SK-N-MC (cell line): ENCODE results near the gene FNDC3B.

ENCODE experiments used
- DNase-seq: peaks from one replicate; pipeline ENCODE4 v3.0.0-alpha.2; 2011; ENCODE audit warnings: low read depth, low spot score
- H3K27ac ChIP-seq: fragments of 200-600 bp; sonication (generic); 2 replicates; pipeline ENCODE4 v1.5.1; 2016; ENCODE audit warnings: mixed run types
- H3K36me3 ChIP-seq: fragments of 200-600 bp; sonication (generic); 2 replicates; pipeline ENCODE4 v1.6.1; 2017; ENCODE audit warnings: antibody characterized with exemption, low read length, mixed read lengths; ENCODE audit not compliant: insufficient read depth
- H3K4me3 ChIP-seq: fragments of 200-600 bp; sonication (generic); 2 replicates; pipeline ENCODE4 v1.5.1; 2016
- H3K9ac ChIP-seq: fragments of 200-600 bp; sonication (generic); 2 replicates; pipeline ENCODE4 v1.8.0; 2017; ENCODE audit warnings: mixed run types, mixed read lengths; ENCODE audit not compliant: insufficient read length
- H3K9me3 ChIP-seq: fragments of 200-600 bp; sonication (generic); 2 replicates; pipeline ENCODE4 v1.6.1; 2017; ENCODE audit warnings: low read depth, mild to moderate bottlenecking, antibody characterized with exemption, low read length, moderate library complexity, mixed read lengths
- EZH2 ChIP-seq: fragments of 200-600 bp; sonication (generic); IDR thresholded peaks from one replicate; pipeline ENCODE4 v1.6.1; 2017; ENCODE audit warnings: antibody characterized with exemption
- FOXP2 ChIP-seq: optimal IDR thresholded peaks from 2 replicates; pipeline ENCODE3; 2011; ENCODE audit warnings: mild to moderate bottlenecking, moderate library complexity; ENCODE audit not compliant: insufficient read depth; ENCODE audit errors: extremely low read length, control extremely low read depth
- POLR2AphosphoS5 ChIP-seq: IDR thresholded peaks from 2 replicates; pipeline ENCODE4 v1.6.1; 2012; ENCODE audit warnings: mild to moderate bottlenecking, low read depth, low read length, borderline replicate concordance

Gene FNDC3B

DNA sequence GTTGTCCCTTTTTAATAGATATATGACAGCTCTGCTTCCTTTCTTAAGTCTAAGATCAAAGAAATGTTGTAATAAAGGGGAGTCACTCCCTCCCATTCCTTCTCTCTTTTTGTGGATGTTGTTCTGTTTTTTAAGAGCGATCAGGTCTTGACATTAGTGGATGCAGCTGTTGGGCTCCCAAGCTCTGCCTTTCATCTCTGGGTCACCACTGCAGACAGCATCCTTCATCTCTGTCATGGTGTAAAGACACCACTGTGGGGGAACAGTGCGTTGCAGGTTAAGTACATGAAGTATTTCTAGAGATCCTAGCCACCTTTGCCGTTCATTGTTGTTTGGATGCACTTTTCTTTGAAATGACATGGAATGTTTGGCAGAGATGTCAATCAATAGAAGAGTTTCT is 17.7 kb downstream of the FNDC3B start:
- no peak for DNase-seq
- Histone ChIP-seq H3K27ac (no peak overlapping the region), H3K36me3 (peaks cover 10% of the 10 kb centered on the region; the same call in 1 of the 2 replicates)

DNA sequence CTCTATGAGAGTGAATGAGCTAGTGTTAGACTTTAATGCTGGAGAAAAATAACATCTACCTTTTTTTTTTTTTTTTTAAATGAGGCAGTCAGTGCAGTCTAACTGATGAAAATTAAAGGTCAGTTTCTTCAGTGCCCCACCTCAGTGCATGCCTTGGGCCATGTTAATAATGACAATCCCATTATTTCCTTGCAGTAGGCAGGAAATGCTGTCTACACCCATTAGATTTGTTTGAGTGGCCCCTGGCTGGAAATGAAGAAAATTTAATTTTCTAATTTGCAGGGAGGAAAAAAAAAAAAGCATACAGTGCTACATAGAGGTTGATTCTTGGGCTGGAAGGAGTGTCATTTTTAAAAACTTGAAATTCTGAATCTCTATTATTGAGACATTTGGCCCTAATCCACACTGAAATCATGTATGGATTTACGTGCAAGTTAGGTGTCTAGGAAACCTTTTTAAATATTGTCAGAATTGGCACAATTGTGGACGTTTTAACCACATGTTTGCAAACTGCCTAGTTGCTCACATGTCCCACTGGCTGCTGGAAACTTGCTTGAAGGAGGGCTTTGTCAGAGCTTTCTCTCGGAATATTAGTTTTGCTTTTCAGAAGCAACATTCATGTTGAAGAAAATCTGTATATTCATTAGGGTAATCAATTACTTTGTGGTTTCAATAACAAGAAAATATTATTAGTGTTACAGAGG is 18.4 kb downstream of the FNDC3B start:
- DNase-seq, result no peak
- peaks cover 3% of the 10 kb centered on the region; the same call in 1 of the 2 replicates for H3K36me3 ChIP-seq
- H3K4me3 ChIP-seq, result no peak overlapping the region
- TF ChIP-seq EZH2, result no peak
- no peak for TF ChIP-seq FOXP2
- TF ChIP-seq POLR2AphosphoS5, result no peak
- H3K9me3 ChIP-seq, result no peaks in the 10 kb centered on the region
- H3K27ac ChIP-seq, result no peak overlapping the region
- H3K9ac ChIP-seq, result no peak overlapping the region

More for the DNA sequence above, 17.7 kb downstream of the FNDC3B start:
- no peaks in the 10 kb centered on the region for H3K9me3 ChIP-seq
- H3K4me3 ChIP-seq, result no peak overlapping the region
- TF ChIP-seq POLR2AphosphoS5 (no peak), FOXP2 (no peak), EZH2 (no peak)
- no peak overlapping the region for H3K9ac ChIP-seq

DNA sequence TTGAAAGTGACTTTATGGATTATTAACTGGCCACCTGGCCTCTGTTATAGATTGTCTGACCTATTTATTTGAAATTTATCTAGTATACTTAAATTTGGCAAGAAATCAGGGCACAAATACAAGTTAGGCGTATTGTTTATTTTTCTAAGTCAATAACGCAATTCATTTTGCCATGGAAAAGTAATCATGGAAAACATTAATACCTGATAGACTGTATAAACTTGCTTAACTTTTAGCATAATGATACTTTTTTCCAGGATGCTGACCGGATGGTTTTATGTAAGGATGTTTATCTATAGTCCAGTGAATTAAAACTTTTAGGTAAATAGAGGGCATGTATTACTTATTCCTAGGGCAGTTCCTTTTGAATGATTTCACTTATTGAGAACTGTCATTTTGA is 20.2 kb downstream of the FNDC3B start:
- H3K36me3 ChIP-seq, result peaks cover 11% of the 10 kb centered on the region
- H3K4me3 ChIP-seq, result no peak overlapping the region
- H3K9me3 ChIP-seq, result no peaks in the 10 kb centered on the region
- H3K9ac ChIP-seq, result no peak overlapping the region
- TF ChIP-seq FOXP2, result no peak
- TF ChIP-seq EZH2, result no peak
- no peak for TF ChIP-seq POLR2AphosphoS5
- no peak for DNase-seq
- H3K27ac ChIP-seq, result no peak overlapping the region

DNA sequence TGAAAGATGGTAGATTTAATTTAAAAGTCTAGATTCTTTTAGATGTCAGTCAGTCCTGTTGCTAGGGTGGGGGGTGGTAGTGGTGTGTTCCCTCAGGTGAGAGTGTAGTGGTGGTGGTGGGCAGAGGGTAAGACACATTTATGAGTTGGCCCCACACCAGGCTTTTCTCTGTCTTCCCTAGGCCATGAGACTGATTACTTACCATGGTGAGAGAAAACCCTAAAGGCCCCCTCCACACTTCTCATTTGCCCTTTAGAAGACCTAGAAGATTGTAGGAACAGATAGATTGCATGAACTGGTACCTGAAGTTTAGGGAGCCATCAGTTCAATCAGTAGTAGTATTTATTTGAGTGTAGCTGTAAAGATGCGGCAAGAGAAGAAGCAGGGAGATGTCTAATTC is 20.9 kb downstream of the FNDC3B start:
- H3K27ac ChIP-seq, result no peak overlapping the region
- peaks cover 11% of the 10 kb centered on the region for H3K36me3 ChIP-seq
- TF ChIP-seq EZH2, result no peak
- TF ChIP-seq FOXP2, result no peak
- no peak overlapping the region for H3K4me3 ChIP-seq
- no peaks in the 10 kb centered on the region for H3K9me3 ChIP-seq
- no peak overlapping the region for H3K9ac ChIP-seq
- no peak for DNase-seq

DNA sequence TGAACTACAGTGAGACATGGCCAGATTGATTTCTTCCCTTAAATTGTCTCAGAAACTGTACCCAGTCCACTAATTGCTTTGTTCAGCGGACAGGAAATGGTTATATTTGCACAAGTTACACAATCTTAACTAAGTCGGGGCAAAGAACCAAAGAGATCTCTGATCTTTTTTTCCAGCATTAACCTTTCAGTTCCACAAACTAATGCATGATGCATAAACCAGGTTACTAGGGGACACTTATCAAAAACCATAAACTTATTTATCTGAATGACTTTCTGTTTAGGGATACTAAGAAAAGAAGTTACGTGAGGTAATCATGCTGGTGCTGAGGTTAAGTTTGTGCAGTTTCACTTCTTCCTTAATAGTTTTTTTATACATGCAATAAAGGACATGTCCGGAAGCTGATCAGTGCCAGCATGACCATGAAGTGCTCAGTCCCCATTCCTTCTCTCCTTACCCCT is 22.4 kb downstream of the FNDC3B start:
- H3K27ac ChIP-seq, result peak overlapping the region; percentile 38
- peak overlapping the region; percentile 9; the same call in 1 of the 2 replicates for H3K4me3 ChIP-seq
- no peaks in the 10 kb centered on the region for H3K9me3 ChIP-seq
- no peak overlapping the region for H3K9ac ChIP-seq
- H3K36me3 ChIP-seq, result peaks cover 11% of the 10 kb centered on the region
- DNase-seq, result no peak
- TF ChIP-seq EZH2, result no peak
- TF ChIP-seq POLR2AphosphoS5, result no peak
- TF ChIP-seq FOXP2, result no peak

DNA sequence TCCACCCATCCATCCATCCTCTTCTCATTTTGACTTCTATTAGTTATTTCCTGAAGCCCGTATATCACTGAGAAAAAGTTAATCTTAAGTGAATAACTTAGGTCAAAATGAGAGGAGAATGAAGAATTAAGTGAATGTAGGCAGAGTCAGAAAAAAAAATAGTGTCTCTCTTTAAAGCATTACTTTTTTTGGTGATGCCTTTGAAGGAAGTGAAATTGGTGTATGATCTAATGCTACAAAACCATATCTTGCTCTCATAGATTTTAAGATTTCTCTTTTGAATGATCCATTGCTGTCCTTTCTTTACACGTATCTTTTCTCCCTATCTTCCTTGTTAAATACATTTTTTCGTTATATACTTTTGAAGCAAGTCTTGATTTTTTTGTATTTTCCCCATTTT is 23.4 kb downstream of the FNDC3B start:
- no peak overlapping the region for H3K27ac ChIP-seq
- no peak overlapping the region for H3K4me3 ChIP-seq
- H3K36me3 ChIP-seq, result peaks cover 11% of the 10 kb centered on the region
- DNase-seq, result no peak
- TF ChIP-seq POLR2AphosphoS5, result no peak
- TF ChIP-seq EZH2, result no peak
- TF ChIP-seq FOXP2, result no peak
- H3K9me3 ChIP-seq, result no peaks in the 10 kb centered on the region
- no peak overlapping the region for H3K9ac ChIP-seq

DNA sequence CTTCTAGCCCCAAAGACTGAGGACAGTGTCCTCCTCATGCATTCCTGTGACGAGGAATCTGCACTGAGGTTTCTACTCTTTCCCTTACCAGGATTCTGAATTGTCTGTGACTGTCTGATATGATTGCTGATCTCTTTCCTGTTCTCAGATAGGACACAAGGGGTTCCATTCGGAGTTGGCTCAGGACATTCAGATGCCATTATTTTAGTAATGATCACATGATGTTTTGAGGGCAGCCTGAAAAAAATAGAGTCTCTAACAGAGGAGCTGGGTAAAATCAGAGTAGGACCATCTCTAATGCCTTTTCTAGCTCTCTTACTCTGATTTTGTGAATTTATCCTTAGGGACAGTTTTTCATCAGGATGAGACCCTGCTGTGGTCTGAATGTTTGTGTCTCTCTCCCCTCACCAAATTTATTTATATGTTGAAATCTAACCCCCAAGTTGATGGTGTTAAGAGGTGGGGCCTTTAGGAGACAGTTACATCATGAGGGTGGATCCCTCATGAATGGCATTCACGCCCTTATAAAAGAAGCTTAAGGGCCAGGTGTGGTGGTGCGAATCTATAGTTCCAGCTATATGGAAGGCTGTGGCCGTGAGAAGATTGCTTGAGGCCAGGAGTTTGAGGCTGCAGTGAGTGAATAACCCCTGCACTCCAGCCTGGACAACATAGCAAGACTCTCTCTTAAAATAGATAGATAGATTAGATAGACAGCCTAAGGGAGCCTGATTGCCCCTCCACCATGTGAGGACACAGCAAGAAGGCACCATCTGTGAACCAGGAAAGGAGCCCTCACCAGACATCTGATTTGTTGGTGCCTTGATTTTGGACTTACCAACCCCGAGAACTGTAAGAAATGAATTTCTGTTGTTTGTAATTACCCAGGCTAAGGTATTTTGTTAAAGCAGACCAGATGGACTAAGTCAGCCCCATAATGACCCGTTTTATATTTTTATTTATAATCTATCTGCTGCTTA is 24.4 kb downstream of the FNDC3B start:
- DNase-seq, result no peak
- TF ChIP-seq FOXP2 (no peak), EZH2 (no peak), POLR2AphosphoS5 (no peak)
- H3K27ac ChIP-seq, result no peak overlapping the region
- no peak overlapping the region for H3K9ac ChIP-seq
- H3K9me3 ChIP-seq, result no peaks in the 10 kb centered on the region
- no peak overlapping the region for H3K4me3 ChIP-seq
- H3K36me3 ChIP-seq, result peaks cover 11% of the 10 kb centered on the region

DNA sequence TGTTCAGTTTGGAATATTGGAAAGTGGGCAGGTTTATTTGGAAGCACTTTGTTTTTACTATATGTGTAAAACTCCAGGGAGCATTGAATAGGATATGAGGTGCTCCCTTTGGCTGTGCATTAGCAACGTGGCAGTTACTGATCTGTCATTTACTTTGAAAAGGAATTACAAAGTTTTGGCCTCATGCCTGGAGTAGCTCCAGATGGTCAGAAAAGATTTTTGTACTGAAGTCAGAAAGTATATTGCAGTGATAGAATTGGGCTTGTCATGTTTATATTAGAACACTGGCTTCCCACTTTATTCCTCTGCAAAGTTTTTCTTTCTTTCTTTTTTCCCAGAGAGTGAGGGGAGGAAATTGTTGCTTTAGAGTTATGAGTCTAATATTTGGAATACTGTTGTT is 26.1 kb downstream of the FNDC3B start:
- Histone ChIP-seq H3K27ac (no peak overlapping the region), H3K9me3 (no peaks in the 10 kb centered on the region), H3K9ac (no peak overlapping the region), H3K36me3 (peaks cover 11% of the 10 kb centered on the region), H3K4me3 (no peak overlapping the region)
- DNase-seq, result no peak
- TF ChIP-seq EZH2 (no peak), POLR2AphosphoS5 (no peak), FOXP2 (no peak)
